CD14-positive monocyte (primary cell): ENCODE measurements around the gene GCNT1. TPM values are rescaled to one million over a fixed set of nuclear protein-coding genes. Genes with fewer than 3 reads are reported as not detected.

ENCODE experiments used
- DNase-seq, 3 donors: peaks; one replicate each; pipeline ENCODE4 v3.0.0-alpha.2; 2011 to 2022
- H2AFZ ChIP-seq: 2 replicates; pipeline ENCODE4 v1.6.0; 2012; ENCODE audit warnings: mild to moderate bottlenecking, low read depth, low read length, inconsistent platforms; ENCODE audit not compliant: insufficient read depth, poor library complexity, severe bottlenecking
- H3K27ac ChIP-seq, 2 donors: 1 replicate in 1 of 2; 2 replicates in 1 of 2; pipeline ENCODE4 v1.5.1; 2012 to 2013; ENCODE audit warnings: low read length in 2 of 2, control low read depth in 1 of 2, inconsistent platforms in 1 of 2, low read depth in 1 of 2, mild to moderate bottlenecking in 1 of 2
- H3K27me3 ChIP-seq, 2 donors: one replicate each; pipeline versions ENCODE4 v1.6.0 to v1.6.1; 2011 to 2013; ENCODE audit warnings: low read length in 2 of 2; ENCODE audit not compliant: control insufficient read depth in 2 of 2, insufficient read depth in 2 of 2
- H3K36me3 ChIP-seq, 2 donors: replicated peaks in 1 of 2; 1 replicate in 1 of 2; 2 replicates in 1 of 2; pipeline versions ENCODE4 v1.5.1 to v1.6.1; 2012 to 2013; ENCODE audit warnings: low read length in 2 of 2, control low read depth in 1 of 2, inconsistent platforms in 1 of 2, mild to moderate bottlenecking in 1 of 2; ENCODE audit not compliant: insufficient read depth in 2 of 2, control insufficient read depth in 1 of 2
- H3K4me1 ChIP-seq, 2 donors: 1 replicate in 1 of 2; 2 replicates in 1 of 2; pipeline versions ENCODE4 v1.5.1 to v1.6.1; 2012 to 2013; ENCODE audit warnings: low read length in 2 of 2, control low read depth in 1 of 2, inconsistent platforms in 1 of 2, mild to moderate bottlenecking in 1 of 2, moderate library complexity in 1 of 2; ENCODE audit not compliant: insufficient read depth in 2 of 2, control insufficient read depth in 1 of 2
- H3K4me2 ChIP-seq: replicated peaks from 2 replicates; pipeline ENCODE3; 2012; ENCODE audit warnings: low read length, moderate library complexity, mild to moderate bottlenecking; ENCODE audit not compliant: poor library complexity, severe bottlenecking; ENCODE audit errors: extremely low read depth
- H3K4me3 ChIP-seq, 3 experiments: fragments of 200-600 bp in 1 of 3; sonication (generic) in 1 of 3; replicated peaks in 1 of 3; 1 replicate in 2 of 3; 2 replicates in 1 of 3; pipeline ENCODE4 v1.5.1; 2011 to 2013; ENCODE audit warnings: low read length in 3 of 3, mild to moderate bottlenecking in 3 of 3, control low read depth in 2 of 3, low read depth in 2 of 3, inconsistent platforms in 1 of 3, moderate library complexity in 1 of 3
- H3K79me2 ChIP-seq: 2 replicates; pipeline ENCODE4 v1.6.0; 2012; ENCODE audit warnings: mild to moderate bottlenecking, control low read depth, inconsistent platforms, low read length, moderate library complexity; ENCODE audit not compliant: insufficient read depth
- H3K9ac ChIP-seq: 2 replicates; pipeline ENCODE4 v1.6.0; 2017; ENCODE audit warnings: low read length, mild to moderate bottlenecking; ENCODE audit not compliant: insufficient read depth, poor library complexity, severe bottlenecking
- H3K9me3 ChIP-seq, 2 donors: replicated peaks in 1 of 2; 1 replicate in 1 of 2; 2 replicates in 1 of 2; pipeline versions ENCODE4 v1.5.1 to v1.6.1; 2012 to 2013; ENCODE audit warnings: low read length in 2 of 2, control low read depth in 1 of 2; ENCODE audit not compliant: control insufficient read depth in 1 of 2, insufficient read depth in 1 of 2
- H4K20me1 ChIP-seq: 2 replicates; pipeline ENCODE4 v1.6.0; 2012; ENCODE audit warnings: mild to moderate bottlenecking, low read length, control low read depth, moderate library complexity; ENCODE audit not compliant: insufficient read depth
- H3K27ac Mint-ChIP-seq, 7 donors: one replicate each; pipeline ENCODE4 v1.8.0; 2020; ENCODE audit warnings: mild to moderate bottlenecking in 7 of 7, mixed read lengths in 7 of 7, moderate library complexity in 6 of 7, inconsistent platforms in 2 of 7
- H3K27me3 Mint-ChIP-seq, 3 donors: one replicate each; pipeline ENCODE4 v1.8.0; 2021 to 2022; ENCODE audit warnings: low read depth in 3 of 3, mild to moderate bottlenecking in 3 of 3, mixed read lengths in 3 of 3, moderate library complexity in 3 of 3, inconsistent platforms in 1 of 3
- H3K36me3 Mint-ChIP-seq, 2 donors: one replicate each; pipeline ENCODE4 v1.8.0; 2020; ENCODE audit warnings: mixed read lengths in 2 of 2, inconsistent platforms in 1 of 2, mild to moderate bottlenecking in 1 of 2
- H3K4me1 Mint-ChIP-seq: one replicate; pipeline ENCODE4 v1.8.0; 2020; ENCODE audit warnings: mild to moderate bottlenecking, mixed read lengths
- H3K4me3 Mint-ChIP-seq, 2 donors: one replicate each; pipeline ENCODE4 v1.8.0; 2020; ENCODE audit warnings: mild to moderate bottlenecking in 2 of 2, mixed read lengths in 2 of 2, moderate library complexity in 1 of 2
- H3K9me3 Mint-ChIP-seq, 7 donors: one replicate each; pipeline ENCODE4 v1.8.0; 2020 to 2022; ENCODE audit warnings: mixed read lengths in 7 of 7, mild to moderate bottlenecking in 6 of 7, moderate library complexity in 6 of 7, inconsistent platforms in 2 of 7
- CTCF ChIP-seq: fragments of 200-600 bp; IDR thresholded peaks from one replicate; pipeline ENCODE4 v1.8.0; 2022; ENCODE audit warnings: antibody characterized with exemption, mild to moderate bottlenecking
- WGBS: methylation state at CpG from one replicate; pipeline ENCODE4 v1.1.5; 2013; ENCODE audit warnings: missing lambda C conversion rate; ENCODE audit not compliant: insufficient coverage; 5-methylcytosine and 5-hydroxymethylcytosine counted together
- intact Hi-C, 2 donors: fragments of 100-400 bp; cut with micrococcal nuclease; formaldehyde crosslinking; loops; one replicate each; pipeline versions ENCODE4 v1.15.0 to v1.15.1; 2023
- polyA plus RNA-seq, 3 donors: library from polyadenylated mRNA; depleted of rRNA in 1 of 3; unstranded in 2 of 3; stranded (reverse) in 1 of 3; fragments of 300-500 nt in 2 of 3; fragments of >200 nt in 1 of 3; fragmentation: Illumina TruSeq in 2 of 3; gene quantifications; 1 replicate in 2 of 3; 2 replicates in 1 of 3; pipeline ENCODE4 v1.2.3, GENCODE V29; 2012 to 2021

The GCNT1 gene
- polyA plus RNA-seq, 3 donors = 8.4 to 15.4 (median 9.3) TPM

GRCh38 chr9:76510446-76510845 is 51.5 kb downstream of the GCNT1 start:
- intact Hi-C loops = no loop called here
- no peaks in the 10 kb centered on the region for H3K4me1 ChIP-seq
- H3K9ac ChIP-seq = no peak overlapping the region
- H3K4me3 ChIP-seq = no peak overlapping the region
- H2AFZ ChIP-seq = no peak overlapping the region
- peaks cover 0 to 2% (median 2%) of the 10 kb centered on the region in 3 donors for H3K27me3 Mint-ChIP-seq
- no peak for DNase-seq
- H3K36me3 Mint-ChIP-seq = peaks cover 7 to 20% of the 10 kb centered on the region in 2 donors
- H3K27me3 ChIP-seq = no peaks in the 10 kb centered on the region
- H3K4me3 Mint-ChIP-seq = no peak overlapping the region
- peaks cover 5% of the 10 kb centered on the region for H3K79me2 ChIP-seq
- H3K9me3 Mint-ChIP-seq = peaks cover 0 to 9% (median 6%) of the 10 kb centered on the region in 7 donors
- H3K4me2 ChIP-seq = no peak overlapping the region
- no CpG with 5 or more reads among the region's 2 CpGs for WGBS
- H3K27ac ChIP-seq = no peak overlapping the region
- no peaks in the 10 kb centered on the region for H3K9me3 ChIP-seq
- no peaks in the 10 kb centered on the region for H3K4me1 Mint-ChIP-seq
- H3K36me3 ChIP-seq = no peaks in the 10 kb centered on the region
- H4K20me1 ChIP-seq = no peaks in the 10 kb centered on the region
- TF ChIP-seq CTCF = no peak
- no peak overlapping the region for H3K27ac Mint-ChIP-seq

DNA sequence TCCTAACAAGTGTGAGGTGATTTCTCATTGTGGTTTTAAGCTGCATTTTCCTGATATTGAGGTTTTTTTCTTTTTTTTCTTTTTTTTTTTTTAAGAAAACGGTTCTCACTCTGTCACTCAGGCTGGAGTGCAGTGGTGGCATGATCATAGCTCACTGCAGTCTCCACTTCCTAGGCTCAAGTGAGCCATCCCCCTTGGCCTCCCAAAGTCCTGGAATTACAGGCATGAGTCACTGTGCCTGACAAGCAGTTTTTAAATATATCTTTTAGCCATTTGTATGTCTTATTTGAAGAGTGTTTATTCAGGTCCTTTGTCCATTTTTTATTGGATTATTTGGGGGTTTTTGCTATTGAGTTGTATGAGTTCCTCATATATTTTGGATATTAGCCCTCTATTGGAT is 53.8 kb downstream of the GCNT1 start:
- Histone ChIP-seq H3K4me1 (no peaks in the 10 kb centered on the region), H3K79me2 (no peaks in the 10 kb centered on the region), H4K20me1 (no peaks in the 10 kb centered on the region), H3K4me3 (no peak overlapping the region), H3K27ac (no peak overlapping the region), H3K9me3 (no peaks in the 10 kb centered on the region), H3K4me2 (no peak overlapping the region), H3K27me3 (no peaks in the 10 kb centered on the region), H2AFZ (no peak overlapping the region), H3K36me3 (peaks cover 0 to 7% of the 10 kb centered on the region in 2 donors), H3K9ac (no peak overlapping the region)
- no peak for DNase-seq
- H3K4me1 Mint-ChIP-seq = peaks cover 8% of the 10 kb centered on the region
- TF ChIP-seq CTCF = no peak
- H3K27ac Mint-ChIP-seq = no peak overlapping the region
- no CpG with 5 or more reads among the region's 1 CpG for WGBS
- no peak overlapping the region for H3K4me3 Mint-ChIP-seq
- peaks cover 12 to 22% of the 10 kb centered on the region in 2 donors for H3K36me3 Mint-ChIP-seq
- peaks cover 0 to 9% (median 6%) of the 10 kb centered on the region in 7 donors for H3K9me3 Mint-ChIP-seq
- peaks cover 0 to 2% (median 2%) of the 10 kb centered on the region in 3 donors for H3K27me3 Mint-ChIP-seq
- intact Hi-C loops = no loop called here
